ENCODE measurements around the gene CRTAP.
"Not testable (repeated sequence)": the region's sequence is repeated elsewhere in the genome, so short reads cannot be mapped to it uniquely, and the experiment has no call there.

CRTAP gene

GRCh38 chr3:33100229-33100628 lies 13.6 kb upstream of the CRTAP start:
- no peak for DNase-seq

GRCh38 chr3:33103034-33103433 lies 10.8 kb upstream of the CRTAP start:
- DNase-seq: no peak

GRCh38 chr3:33103480-33103879 lies 10.3 kb upstream of the CRTAP start:
- DNase-seq: no peak

GRCh38 chr3:33104803-33105202 lies 9.0 kb upstream of the CRTAP start:
- DNase-seq: no peak

- no peak for DNase-seq
Measured at GRCh38 chr3:33105341-33105948, 8.4 kb upstream of the CRTAP start.

GRCh38 chr3:33106854-33107253 lies 7.0 kb upstream of the CRTAP start:
- not testable (repeated sequence) for DNase-seq

GRCh38 chr3:33111581-33111980 lies 2.2 kb upstream of the CRTAP start:
- DNase-seq: no peak

GRCh38 chr3:33114622-33115023 lies 809 bp downstream of the CRTAP start:
- DNase-seq: no peak

- no peak for DNase-seq
Measured at GRCh38 chr3:33115024-33115768, 1.4 kb downstream of the CRTAP start.

GRCh38 chr3:33117461-33117860 lies 3.6 kb downstream of the CRTAP start:
- no peak for DNase-seq

- DNase-seq: no peak
Measured at GRCh38 chr3:33119891-33120290, 6.1 kb downstream of the CRTAP start.

GRCh38 chr3:33122991-33123390 lies 9.2 kb downstream of the CRTAP start:
- DNase-seq: no peak

- no peak for DNase-seq
Measured at GRCh38 chr3:33124638-33125037, 10.8 kb downstream of the CRTAP start.

- no peak for DNase-seq
Measured at GRCh38 chr3:33125840-33126239, 12.0 kb downstream of the CRTAP start.

GRCh38 chr3:33128706-33129105 lies 14.9 kb downstream of the CRTAP start:
- no peak for DNase-seq

GRCh38 chr3:33130144-33130543 lies 16.3 kb downstream of the CRTAP start:
- DNase-seq: no peak

GRCh38 chr3:33131331-33132018 lies 17.7 kb downstream of the CRTAP start:
- DNase-seq: no peak

- DNase-seq: no peak
Measured at GRCh38 chr3:33132019-33132360, 18.2 kb downstream of the CRTAP start.

GRCh38 chr3:33134026-33134625 lies 20.3 kb downstream of the CRTAP start:
- DNase-seq: no peak

- no peak for DNase-seq
Measured at GRCh38 chr3:33137691-33138090, 23.9 kb downstream of the CRTAP start.

- DNase-seq: not testable (repeated sequence)
Measured at GRCh38 chr3:33139006-33139623, 25.3 kb downstream of the CRTAP start.

GRCh38 chr3:33139996-33140395 lies 26.2 kb downstream of the CRTAP start:
- no peak for DNase-seq

GRCh38 chr3:33141006-33141405 lies 27.2 kb downstream of the CRTAP start:
- no peak for DNase-seq

Measured in T-helper 9 cell (primary cell).